HG02852 (cell line): ENCODE data around the gene MVD.

Experiments
- ATAC-seq: cut with Tn5 transposase; IDR thresholded peaks from one replicate; pipeline ENCODE4 v1.9.1; 2021; ENCODE audit warnings: mild to moderate bottlenecking, moderate library complexity; ENCODE audit not compliant: unreplicated experiment

The MVD gene

GRCh38 chr16:88627531-88628411 is 35.1 kb downstream of the MVD start:
- ATAC-seq: no peak

- ATAC-seq: no peak
These were observed 36.2 kb downstream of the MVD start for GRCh38 chr16:88626646-88627045.

GRCh38 chr16:88624977-88625576 is 37.8 kb downstream of the MVD start:
- ATAC-seq: no peak

GRCh38 chr16:88624481-88624880 is 38.4 kb downstream of the MVD start:
- ATAC-seq: no peak

GRCh38 chr16:88623858-88624257 is 39.0 kb downstream of the MVD start:
- no peak for ATAC-seq

GRCh38 chr16:88622866-88623265 is 40.0 kb downstream of the MVD start:
- ATAC-seq: no peak

- no peak for ATAC-seq
These were observed 40.8 kb downstream of the MVD start for GRCh38 chr16:88622125-88622524.

- ATAC-seq: no peak
These were observed 42.8 kb downstream of the MVD start for GRCh38 chr16:88619859-88620815.

GRCh38 chr16:88618956-88619667 is 43.8 kb downstream of the MVD start:
- ATAC-seq: no peak

- no peak for ATAC-seq
These were observed 44.5 kb downstream of the MVD start for GRCh38 chr16:88618182-88618955.

- no peak for ATAC-seq
These were observed 45.4 kb downstream of the MVD start for GRCh38 chr16:88617268-88618031.

GRCh38 chr16:88616736-88617135 is 46.2 kb downstream of the MVD start:
- no peak for ATAC-seq

- no peak for ATAC-seq
These were observed 46.6 kb downstream of the MVD start for GRCh38 chr16:88616320-88616719.

- ATAC-seq: no peak
These were observed 47.9 kb downstream of the MVD start for GRCh38 chr16:88614818-88615580.

GRCh38 chr16:88613911-88614817 is 48.7 kb downstream of the MVD start:
- no peak for ATAC-seq

GRCh38 chr16:88613293-88613692 is 49.6 kb downstream of the MVD start:
- no peak for ATAC-seq
